WERI-Rb-1 (cell line): Measurements from ENCODE around the gene ZNF236.

ENCODE experiments used
- DNase-seq: peaks from one replicate; pipeline ENCODE4 v3.0.0-alpha.2; 2020
- H3K27ac ChIP-seq: fragments of 250-450 bp; sonication (Bioruptor Pico); 2 replicates; pipeline ENCODE4 v1.5.1; 2020; ENCODE audit warnings: mild to moderate bottlenecking, moderate library complexity
- H3K27me3 ChIP-seq: fragments of 250-450 bp; sonication (Bioruptor Pico); 2 replicates; pipeline ENCODE4 v1.5.1; 2021; ENCODE audit warnings: mild to moderate bottlenecking, low read depth, moderate library complexity; ENCODE audit not compliant: insufficient read depth, severe bottlenecking
- H3K36me3 ChIP-seq: fragments of 250-450 bp; sonication (Bioruptor Pico); 2 replicates; pipeline ENCODE4 v1.5.1; 2020; ENCODE audit warnings: mild to moderate bottlenecking, moderate library complexity
- H3K4me3 ChIP-seq: 2 replicates; pipeline ENCODE4 v1.5.1; 2011; ENCODE audit warnings: low read depth, mild to moderate bottlenecking, control low read depth, low read length
- H3K9me3 ChIP-seq: fragments of 250-450 bp; sonication (Bioruptor Pico); 2 replicates; pipeline ENCODE4 v1.5.1; 2021; ENCODE audit warnings: mild to moderate bottlenecking, moderate library complexity; ENCODE audit not compliant: severe bottlenecking
- CTCF ChIP-seq: IDR thresholded peaks from 2 replicates; pipeline ENCODE4 v1.5.1; 2011; ENCODE audit warnings: low read depth, mild to moderate bottlenecking, control low read depth, inconsistent platforms, low read length

The ZNF236 gene

GRCh38 chr18:77013811-77014521, 191.6 kb downstream of the ZNF236 start:
- Histone ChIP-seq H3K36me3 (no peaks in the 10 kb centered on the region), H3K9me3 (no peaks in the 10 kb centered on the region), H3K4me3 (no peak overlapping the region), H3K27me3 (no peaks in the 10 kb centered on the region), H3K27ac (no peak overlapping the region)
- no peak for DNase-seq
- TF ChIP-seq CTCF = no peak

GRCh38 chr18:77014538-77014937, 192.2 kb downstream of the ZNF236 start:
- Histone ChIP-seq H3K27ac (no peak overlapping the region), H3K9me3 (no peaks in the 10 kb centered on the region), H3K27me3 (no peaks in the 10 kb centered on the region), H3K4me3 (no peak overlapping the region), H3K36me3 (no peaks in the 10 kb centered on the region)
- no peak for TF ChIP-seq CTCF
- no peak for DNase-seq

GRCh38 chr18:77015169-77015568, 192.8 kb downstream of the ZNF236 start:
- H3K27me3 ChIP-seq = no peaks in the 10 kb centered on the region
- no peak for DNase-seq
- no peak overlapping the region for H3K27ac ChIP-seq
- no peak for TF ChIP-seq CTCF
- no peaks in the 10 kb centered on the region for H3K9me3 ChIP-seq
- no peak overlapping the region for H3K4me3 ChIP-seq
- no peaks in the 10 kb centered on the region for H3K36me3 ChIP-seq

GRCh38 chr18:77015771-77016710, 193.7 kb downstream of the ZNF236 start:
- Histone ChIP-seq H3K36me3 (no peaks in the 10 kb centered on the region), H3K9me3 (no peaks in the 10 kb centered on the region), H3K27me3 (no peaks in the 10 kb centered on the region), H3K27ac (no peak overlapping the region), H3K4me3 (no peak overlapping the region)
- DNase-seq = no peak
- no peak for TF ChIP-seq CTCF

GRCh38 chr18:77016936-77017335, 194.6 kb downstream of the ZNF236 start:
- H3K4me3 ChIP-seq = no peak overlapping the region
- TF ChIP-seq CTCF = no peak
- no peaks in the 10 kb centered on the region for H3K9me3 ChIP-seq
- no peak overlapping the region for H3K27ac ChIP-seq
- no peaks in the 10 kb centered on the region for H3K36me3 ChIP-seq
- no peaks in the 10 kb centered on the region for H3K27me3 ChIP-seq
- no peak for DNase-seq
